Vagina (tissue), 2 donors: Measurements from ENCODE around the gene SCMH1.

ENCODE experiments used
- CTCF ChIP-seq, 3 experiments: fragments of 450-650 bp in 2 of 3; fragments of 200-600 bp in 1 of 3; sonication (generic) in 1 of 3; IDR thresholded peaks; one replicate each; pipeline ENCODE4 v1.5.1; 2017 to 2019; ENCODE audit warnings: antibody characterized with exemption in 3 of 3, mild to moderate bottlenecking in 2 of 3, moderate library complexity in 2 of 3
- POLR2A ChIP-seq, 2 donors: fragments of 450-650 bp; IDR thresholded peaks; one replicate each; pipeline ENCODE4 v1.6.1; 2017; ENCODE audit warnings: antibody characterized with exemption in 2 of 2, mild to moderate bottlenecking in 2 of 2, moderate library complexity in 2 of 2

GRCh38 chr1:40977716-40978115, 264.4 kb downstream of the SCMH1 start:
- TF ChIP-seq POLR2A (IDR thresholded peaks at IDR 0.05) (no peak), CTCF (IDR thresholded peaks at IDR 0.05) (no peak)
